IPS-18a (cell line): ENCODE measurements around the gene PACRG.

Experiments
- H3K27ac ChIP-seq: one replicate; pipeline ENCODE4 v1.5.1; 2013; ENCODE audit warnings: low read length
- H3K27me3 ChIP-seq: one replicate; pipeline ENCODE4 v1.6.1; 2013; ENCODE audit warnings: mild to moderate bottlenecking, low read length; ENCODE audit not compliant: control insufficient read depth, insufficient read depth
- H3K36me3 ChIP-seq: one replicate; pipeline ENCODE4 v1.6.1; 2013; ENCODE audit warnings: low read depth, low read length; ENCODE audit not compliant: control insufficient read depth
- H3K4me1 ChIP-seq: one replicate; pipeline ENCODE4 v1.6.1; 2013; ENCODE audit warnings: low read depth, low read length; ENCODE audit not compliant: control insufficient read depth
- H3K4me3 ChIP-seq: one replicate; pipeline ENCODE4 v1.5.1; 2013; ENCODE audit warnings: low read length
- H3K9ac ChIP-seq: one replicate; pipeline ENCODE4 v1.6.1; 2013; ENCODE audit warnings: mild to moderate bottlenecking, low read length, moderate library complexity
- H3K9me3 ChIP-seq: one replicate; pipeline ENCODE4 v1.6.1; 2013; ENCODE audit warnings: low read depth, low read length; ENCODE audit not compliant: control insufficient read depth

The PACRG gene

DNA sequence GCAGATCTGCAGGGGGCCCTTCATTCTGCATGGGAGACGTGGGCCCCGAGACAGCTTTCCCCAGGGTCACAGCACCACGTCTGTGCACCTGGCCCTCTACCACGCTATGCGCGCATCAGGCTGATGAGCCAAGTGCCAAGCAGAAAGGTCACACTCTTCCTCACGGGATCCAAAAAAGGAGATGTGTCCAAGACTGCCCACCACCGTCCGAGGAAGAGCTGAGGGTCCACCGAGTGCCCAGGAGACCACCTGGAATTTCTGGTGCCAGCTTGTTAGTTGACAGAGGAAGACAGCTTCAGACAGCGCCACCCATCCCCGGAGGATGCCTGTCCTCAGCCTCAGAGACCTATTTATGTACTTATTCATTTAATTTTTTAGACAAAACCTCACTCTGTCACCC is 609.2 kb downstream of the PACRG start:
- Histone ChIP-seq H3K36me3 (no peaks in the 10 kb centered on the region), H3K27ac (no peak overlapping the region), H3K27me3 (peaks cover 19% of the 10 kb centered on the region), H3K9ac (no peak overlapping the region), H3K9me3 (no peaks in the 10 kb centered on the region), H3K4me3 (no peak overlapping the region), H3K4me1 (peaks cover 16% of the 10 kb centered on the region)

GRCh38 chr6:163337958-163338357 is 610.2 kb downstream of the PACRG start:
- H3K9ac ChIP-seq = no peak overlapping the region
- H3K36me3 ChIP-seq = no peaks in the 10 kb centered on the region
- H3K27me3 ChIP-seq = peaks cover 19% of the 10 kb centered on the region
- no peak overlapping the region for H3K4me3 ChIP-seq
- H3K4me1 ChIP-seq = peaks cover 16% of the 10 kb centered on the region
- H3K9me3 ChIP-seq = no peaks in the 10 kb centered on the region
- H3K27ac ChIP-seq = no peak overlapping the region

GRCh38 chr6:163338671-163339405 is 611.1 kb downstream of the PACRG start:
- H3K9ac ChIP-seq = no peak overlapping the region
- H3K36me3 ChIP-seq = no peaks in the 10 kb centered on the region
- H3K27ac ChIP-seq = no peak overlapping the region
- H3K27me3 ChIP-seq = peaks cover 19% of the 10 kb centered on the region
- peak overlapping the region; percentile 9 for H3K4me3 ChIP-seq
- peaks cover 16% of the 10 kb centered on the region for H3K4me1 ChIP-seq
- no peaks in the 10 kb centered on the region for H3K9me3 ChIP-seq

- Histone ChIP-seq H3K9ac (no peak overlapping the region), H3K27me3 (peaks cover 19% of the 10 kb centered on the region), H3K27ac (no peak overlapping the region), H3K9me3 (no peaks in the 10 kb centered on the region), H3K4me3 (no peak overlapping the region), H3K36me3 (no peaks in the 10 kb centered on the region), H3K4me1 (peaks cover 16% of the 10 kb centered on the region)
These were observed 611.7 kb downstream of the PACRG start for GRCh38 chr6:163339466-163339865.

- no peaks in the 10 kb centered on the region for H3K9me3 ChIP-seq
- H3K9ac ChIP-seq = no peak overlapping the region
- H3K27ac ChIP-seq = no peak overlapping the region
- peaks cover 19% of the 10 kb centered on the region for H3K27me3 ChIP-seq
- H3K4me3 ChIP-seq = no peak overlapping the region
- H3K36me3 ChIP-seq = no peaks in the 10 kb centered on the region
- H3K4me1 ChIP-seq = peaks cover 15% of the 10 kb centered on the region
These were observed 612.6 kb downstream of the PACRG start for GRCh38 chr6:163340201-163340887.

DNA sequence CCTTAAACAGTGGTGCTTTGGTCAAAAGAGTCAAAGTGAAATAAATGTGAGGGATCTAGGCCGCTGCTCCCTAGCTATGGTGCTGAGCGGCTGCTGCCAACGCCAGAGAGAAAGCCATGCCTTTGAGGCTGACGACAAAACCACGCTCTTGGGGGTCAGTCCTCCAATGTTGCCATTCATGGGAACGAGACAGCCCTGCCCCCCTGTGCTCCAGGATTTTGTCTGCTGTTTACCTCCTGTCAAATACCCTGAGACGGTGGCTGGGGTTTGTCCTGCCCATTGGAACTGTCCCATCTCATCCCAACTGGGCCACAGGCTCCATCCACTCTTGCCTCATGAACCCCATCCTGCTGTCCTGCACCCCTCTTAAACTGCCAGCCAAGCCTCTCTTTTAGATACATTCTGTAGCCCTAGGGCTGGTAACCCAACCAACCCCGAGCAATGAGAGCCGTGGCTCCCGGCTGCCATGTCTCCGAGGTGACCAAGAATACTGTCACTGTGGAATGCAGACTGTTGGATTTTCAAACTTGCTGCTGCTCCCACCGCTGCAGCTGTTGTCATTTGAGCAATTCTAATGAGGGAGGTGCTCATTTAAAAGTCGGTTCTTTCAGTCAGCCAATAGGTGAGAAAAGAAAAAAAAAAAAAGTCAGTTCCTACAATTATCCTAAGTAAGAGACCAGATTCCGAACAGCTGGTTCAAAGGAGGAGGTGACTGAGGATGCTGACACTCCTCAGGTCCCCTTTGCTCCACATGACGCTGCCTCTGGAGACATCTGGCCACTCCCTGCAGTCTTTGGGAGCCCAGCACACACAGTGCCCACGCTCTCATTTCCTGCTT is 613.7 kb downstream of the PACRG start:
- H3K27ac ChIP-seq = no peak overlapping the region
- peaks cover 9% of the 10 kb centered on the region for H3K27me3 ChIP-seq
- no peaks in the 10 kb centered on the region for H3K36me3 ChIP-seq
- H3K4me3 ChIP-seq = no peak overlapping the region
- H3K9me3 ChIP-seq = no peaks in the 10 kb centered on the region
- peaks cover 12% of the 10 kb centered on the region for H3K4me1 ChIP-seq
- H3K9ac ChIP-seq = no peak overlapping the region

- H3K4me3 ChIP-seq = no peak overlapping the region
- peaks cover 3% of the 10 kb centered on the region for H3K27me3 ChIP-seq
- peaks cover 12% of the 10 kb centered on the region for H3K4me1 ChIP-seq
These were observed 615.1 kb downstream of the PACRG start for GRCh38 chr6:163342571-163343539.

DNA sequence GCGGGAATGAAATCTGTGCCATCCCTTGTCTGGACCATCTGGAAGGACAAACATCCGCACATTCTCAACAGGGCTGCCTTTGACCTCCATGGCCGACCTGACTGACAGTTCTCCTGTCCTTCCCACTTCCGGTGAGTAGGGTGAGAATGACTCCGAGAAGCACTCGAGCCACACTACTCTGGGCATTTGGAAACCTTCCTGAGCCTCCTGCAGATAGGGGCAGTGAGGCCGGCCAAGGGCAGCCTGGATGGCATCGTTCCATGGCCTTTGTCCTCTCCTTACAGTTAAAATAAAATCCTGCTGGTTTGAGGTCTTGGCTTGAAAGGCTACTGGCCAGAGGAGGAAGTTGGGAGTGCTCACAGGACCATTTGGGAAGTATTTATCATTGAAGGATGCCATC is 615.8 kb downstream of the PACRG start:
- Histone ChIP-seq H3K4me1 (peaks cover 11% of the 10 kb centered on the region), H3K27me3 (no peaks in the 10 kb centered on the region), H3K36me3 (no peaks in the 10 kb centered on the region), H3K27ac (no peak overlapping the region), H3K4me3 (no peak overlapping the region), H3K9me3 (no peaks in the 10 kb centered on the region), H3K9ac (no peak overlapping the region)

More at GRCh38 chr6:163342571-163343539, 615.1 kb downstream of the PACRG start:
- Histone ChIP-seq H3K27ac (no peak overlapping the region), H3K36me3 (no peaks in the 10 kb centered on the region), H3K9ac (no peak overlapping the region), H3K9me3 (no peaks in the 10 kb centered on the region)

- Histone ChIP-seq H3K9me3 (no peaks in the 10 kb centered on the region), H3K27ac (no peak overlapping the region), H3K9ac (no peak overlapping the region), H3K36me3 (no peaks in the 10 kb centered on the region), H3K4me3 (no peak overlapping the region), H3K27me3 (no peaks in the 10 kb centered on the region), H3K4me1 (peaks cover 3% of the 10 kb centered on the region)
These were observed 616.6 kb downstream of the PACRG start for GRCh38 chr6:163344411-163344810.

DNA sequence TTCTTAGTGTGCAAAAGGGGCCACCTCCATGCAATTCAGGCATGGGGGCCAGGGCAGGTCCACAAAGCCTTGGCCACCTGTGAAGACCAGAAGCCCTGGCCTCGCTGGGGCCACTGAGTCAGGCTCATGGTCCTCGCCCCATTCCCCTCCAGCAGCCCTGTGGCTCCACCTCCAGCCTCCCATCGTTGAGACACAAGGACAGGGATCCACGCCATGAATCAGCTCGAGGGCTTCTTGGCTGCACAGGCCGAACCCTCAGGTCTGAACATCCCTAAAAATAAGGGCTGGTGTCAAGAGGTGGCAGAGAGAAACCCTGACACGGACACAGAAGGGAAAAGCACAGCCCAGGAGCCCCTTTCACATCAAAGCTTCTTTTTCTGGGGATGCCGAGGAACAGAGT is 618.2 kb downstream of the PACRG start:
- H3K9ac ChIP-seq = no peak overlapping the region
- H3K4me3 ChIP-seq = no peak overlapping the region
- H3K27ac ChIP-seq = no peak overlapping the region
- H3K4me1 ChIP-seq = no peaks in the 10 kb centered on the region
- no peaks in the 10 kb centered on the region for H3K36me3 ChIP-seq
- H3K9me3 ChIP-seq = no peaks in the 10 kb centered on the region
- no peaks in the 10 kb centered on the region for H3K27me3 ChIP-seq
